Islet precursor cell (in vitro differentiated cells): ENCODE results near the gene SLC17A9.
A peak's percentile ranks its signal among the peaks of the same experiment; 100 is the strongest.
"Not testable (repeated sequence)": the region's sequence is repeated elsewhere in the genome, so short reads cannot be mapped to it uniquely, and the experiment has no call there.

ENCODE experiments used
- DNase-seq: peaks from one replicate; pipeline ENCODE4 v3.0.0-alpha.2; 2018

Gene SLC17A9

GRCh38 chr20:62957136-62958117 is 4.9 kb downstream of the SLC17A9 start:
- DNase-seq = no peak

- no peak for DNase-seq
Measured at GRCh38 chr20:62958388-62959100, 6.0 kb downstream of the SLC17A9 start.

- no peak for DNase-seq
Measured at GRCh38 chr20:62959101-62959971, 6.8 kb downstream of the SLC17A9 start.

- no peak for DNase-seq
Measured at GRCh38 chr20:62959998-62960436, 7.5 kb downstream of the SLC17A9 start.

- DNase-seq = not testable (repeated sequence)
Measured at GRCh38 chr20:62960446-62961309, 8.2 kb downstream of the SLC17A9 start.

- DNase-seq = peak; percentile 73
Measured at GRCh38 chr20:62961310-62961783, 8.8 kb downstream of the SLC17A9 start.

- no peak for DNase-seq
Measured at GRCh38 chr20:62961799-62962198, 9.3 kb downstream of the SLC17A9 start.

GRCh38 chr20:62962221-62962879 is 9.8 kb downstream of the SLC17A9 start:
- no peak for DNase-seq

GRCh38 chr20:62962891-62963613 is 10.5 kb downstream of the SLC17A9 start:
- DNase-seq = no peak

- no peak for DNase-seq
Measured at GRCh38 chr20:62963614-62964397, 11.3 kb downstream of the SLC17A9 start.

GRCh38 chr20:62964700-62965099 is 12.2 kb downstream of the SLC17A9 start:
- DNase-seq = no peak

GRCh38 chr20:62965363-62965771 is 12.9 kb downstream of the SLC17A9 start:
- DNase-seq = no peak

GRCh38 chr20:62966212-62967148 is 14.0 kb downstream of the SLC17A9 start:
- DNase-seq = no peak

- no peak for DNase-seq
Measured at GRCh38 chr20:62967149-62967501, 14.6 kb downstream of the SLC17A9 start.

GRCh38 chr20:62967628-62968351 is 15.3 kb downstream of the SLC17A9 start:
- DNase-seq = no peak

GRCh38 chr20:62968378-62969178 is 16.1 kb downstream of the SLC17A9 start:
- DNase-seq = no peak
